ENCODE results near the gene HNRNPH2.

Gene HNRNPH2

GRCh38 chrX:101397779-101398178, 10.2 kb upstream of the HNRNPH2 start:
- no peak for DNase-seq

GRCh38 chrX:101398694-101399093, 9.3 kb upstream of the HNRNPH2 start:
- no peak for DNase-seq

- no peak for DNase-seq
These were observed 8.2 kb upstream of the HNRNPH2 start for GRCh38 chrX:101399825-101400224.

GRCh38 chrX:101407167-101407747, 765 bp upstream of the HNRNPH2 start:
- no peak for DNase-seq

- DNase-seq = peak; percentile 68
These were observed 465 bp downstream of the HNRNPH2 start for GRCh38 chrX:101408532-101408841.

- DNase-seq = no peak
These were observed 1.0 kb downstream of the HNRNPH2 start for GRCh38 chrX:101409043-101409442.

GRCh38 chrX:101410461-101410860, 2.4 kb downstream of the HNRNPH2 start:
- DNase-seq = no peak

GRCh38 chrX:101411984-101412383, 4.0 kb downstream of the HNRNPH2 start:
- no peak for DNase-seq

GRCh38 chrX:101415180-101416145, 7.4 kb downstream of the HNRNPH2 start:
- peak; percentile 83 for DNase-seq

GRCh38 chrX:101416691-101417090, 8.7 kb downstream of the HNRNPH2 start:
- no peak for DNase-seq

GRCh38 chrX:101417190-101417589, 9.2 kb downstream of the HNRNPH2 start:
- DNase-seq = peak; percentile 47

- DNase-seq = no peak
These were observed 10.2 kb downstream of the HNRNPH2 start for GRCh38 chrX:101417981-101418841.

GRCh38 chrX:101419489-101419888, 11.5 kb downstream of the HNRNPH2 start:
- DNase-seq = no peak

- DNase-seq = no peak
These were observed 19.9 kb downstream of the HNRNPH2 start for GRCh38 chrX:101427954-101428353.

- no peak for DNase-seq
These were observed 21.9 kb downstream of the HNRNPH2 start for GRCh38 chrX:101429934-101430333.

- peak; percentile 39 for DNase-seq
These were observed 22.5 kb downstream of the HNRNPH2 start for GRCh38 chrX:101430457-101431078.

- no peak for DNase-seq
These were observed 34.1 kb downstream of the HNRNPH2 start for GRCh38 chrX:101442085-101442484.

- no peak for DNase-seq
These were observed 41.3 kb downstream of the HNRNPH2 start for GRCh38 chrX:101449279-101449678.

GRCh38 chrX:101450085-101450484, 42.1 kb downstream of the HNRNPH2 start:
- DNase-seq = no peak

- DNase-seq = no peak
These were observed 42.9 kb downstream of the HNRNPH2 start for GRCh38 chrX:101450961-101451360.

- no peak for DNase-seq
These were observed 44.0 kb downstream of the HNRNPH2 start for GRCh38 chrX:101452056-101452455.

GRCh38 chrX:101460669-101461068, 52.6 kb downstream of the HNRNPH2 start:
- no peak for DNase-seq

- DNase-seq = peak; percentile 26
These were observed 54.9 kb downstream of the HNRNPH2 start for GRCh38 chrX:101462892-101463291.
